GM21717 (cell line): ENCODE results near the gene STK38L.
A peak's percentile ranks its signal among the peaks of the same experiment; 100 is the strongest.

ENCODE experiments used
- ATAC-seq: cut with Tn5 transposase; IDR thresholded peaks from one replicate; pipeline ENCODE4 v1.9.1; 2021; ENCODE audit warnings: mild to moderate bottlenecking, moderate library complexity; ENCODE audit not compliant: unreplicated experiment

Gene STK38L

GRCh38 chr12:27309293-27309994 lies 65.4 kb downstream of the STK38L start:
- peak; percentile 58 for ATAC-seq

GRCh38 chr12:27309995-27310315 lies 65.9 kb downstream of the STK38L start:
- no peak for ATAC-seq

- no peak for ATAC-seq
Measured at GRCh38 chr12:27316947-27317346, 72.9 kb downstream of the STK38L start.

- no peak for ATAC-seq
Measured at GRCh38 chr12:27319409-27319808, 75.3 kb downstream of the STK38L start.

GRCh38 chr12:27319848-27320247 lies 75.8 kb downstream of the STK38L start:
- no peak for ATAC-seq

DNA sequence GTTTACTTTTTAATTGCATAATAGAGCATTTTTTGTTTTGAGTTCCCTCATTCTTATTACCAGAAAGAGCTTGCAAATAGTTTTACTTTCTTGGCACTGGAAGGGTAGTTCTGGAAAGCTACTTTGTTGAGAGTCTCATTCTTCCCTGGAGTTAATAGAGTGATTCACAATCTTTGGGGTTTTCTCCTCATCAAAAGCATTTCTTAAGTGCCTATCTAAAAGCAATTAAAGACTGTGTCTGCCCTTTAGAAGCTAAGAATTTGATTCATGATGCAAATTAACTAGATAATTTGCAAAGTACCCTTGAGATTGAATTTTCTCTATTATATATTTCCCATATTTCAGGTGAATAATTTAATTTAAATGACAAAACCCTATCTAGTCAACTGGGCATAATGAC lies 80.4 kb downstream of the STK38L start:
- no peak for ATAC-seq

DNA sequence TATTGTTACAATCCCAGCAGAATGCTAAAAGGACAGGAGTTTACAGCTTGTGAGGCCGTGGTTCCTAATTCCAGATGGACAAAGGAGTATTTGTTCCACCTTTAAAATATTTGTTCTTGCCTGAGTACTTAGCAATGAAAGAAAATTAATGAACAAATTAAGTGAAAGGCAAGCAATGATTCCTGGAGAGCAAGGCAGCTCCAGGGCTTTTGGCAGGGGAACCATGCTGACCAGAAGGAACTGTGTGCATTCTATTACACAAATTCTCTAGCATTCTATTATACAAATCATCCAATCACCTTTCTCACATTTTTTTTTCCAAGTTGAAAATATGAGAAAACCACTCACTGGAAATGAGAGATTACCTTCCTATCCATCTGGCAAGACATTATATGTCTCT lies 86.8 kb downstream of the STK38L start:
- no peak for ATAC-seq

GRCh38 chr12:27331291-27331926 lies 87.3 kb downstream of the STK38L start:
- ATAC-seq, result peak; percentile 39

GRCh38 chr12:27331927-27332324 lies 87.8 kb downstream of the STK38L start:
- no peak for ATAC-seq

DNA sequence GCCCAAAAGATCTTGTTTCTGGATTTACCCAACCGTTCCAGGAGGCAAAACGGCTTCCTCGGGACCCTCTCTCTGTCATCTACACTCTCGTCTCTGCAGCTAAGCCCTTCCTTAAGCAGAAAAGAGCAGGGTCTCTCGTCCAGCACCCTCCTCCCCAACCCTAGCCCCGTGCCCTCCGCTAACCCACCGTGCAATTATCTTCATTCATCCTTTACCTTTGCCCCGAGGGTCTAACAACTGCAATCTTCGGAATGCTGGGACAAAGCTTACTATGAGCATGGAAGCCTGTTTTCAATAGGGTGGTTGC lies 88.3 kb downstream of the STK38L start:
- peak; percentile 5 for ATAC-seq

GRCh38 chr12:27332714-27333402 lies 88.8 kb downstream of the STK38L start, which contains the start of gene BMAL2:
Gene BMAL2 (plus strand): TSS chr12:27332836. CDS start chr12:27333073, 237 bp downstream.
- ATAC-seq, result peak; percentile 34

DNA sequence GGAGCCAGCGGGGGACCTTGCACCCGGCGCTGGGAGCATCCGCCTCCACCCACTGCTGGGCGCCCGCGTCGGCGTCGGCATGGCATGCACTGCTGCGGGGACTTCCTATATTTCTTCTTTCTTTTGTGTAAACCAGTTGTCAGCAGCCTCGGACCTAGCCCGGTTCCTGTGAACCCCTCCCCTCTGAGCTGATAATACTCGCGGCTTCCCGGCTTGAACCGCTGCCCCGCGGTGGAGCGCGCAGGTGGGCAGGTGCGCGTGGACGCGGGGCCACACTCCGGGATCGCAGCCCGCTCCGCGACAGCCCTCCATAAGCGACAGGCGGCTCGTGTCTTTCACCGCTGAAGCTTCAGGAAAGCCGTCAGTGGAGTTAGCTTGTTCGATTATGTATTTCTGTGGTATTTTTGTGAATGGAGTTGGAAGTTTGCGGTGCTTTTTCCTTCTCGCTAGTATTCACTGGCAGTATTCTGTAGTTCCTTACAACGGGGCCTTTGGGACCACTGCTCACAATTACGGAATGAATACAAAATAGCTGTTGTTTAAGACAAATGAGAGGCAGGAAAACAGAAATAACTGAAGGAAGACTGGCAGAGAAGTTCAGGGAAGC lies 89.4 kb downstream of the STK38L start:
- ATAC-seq, result peak; percentile 21

DNA sequence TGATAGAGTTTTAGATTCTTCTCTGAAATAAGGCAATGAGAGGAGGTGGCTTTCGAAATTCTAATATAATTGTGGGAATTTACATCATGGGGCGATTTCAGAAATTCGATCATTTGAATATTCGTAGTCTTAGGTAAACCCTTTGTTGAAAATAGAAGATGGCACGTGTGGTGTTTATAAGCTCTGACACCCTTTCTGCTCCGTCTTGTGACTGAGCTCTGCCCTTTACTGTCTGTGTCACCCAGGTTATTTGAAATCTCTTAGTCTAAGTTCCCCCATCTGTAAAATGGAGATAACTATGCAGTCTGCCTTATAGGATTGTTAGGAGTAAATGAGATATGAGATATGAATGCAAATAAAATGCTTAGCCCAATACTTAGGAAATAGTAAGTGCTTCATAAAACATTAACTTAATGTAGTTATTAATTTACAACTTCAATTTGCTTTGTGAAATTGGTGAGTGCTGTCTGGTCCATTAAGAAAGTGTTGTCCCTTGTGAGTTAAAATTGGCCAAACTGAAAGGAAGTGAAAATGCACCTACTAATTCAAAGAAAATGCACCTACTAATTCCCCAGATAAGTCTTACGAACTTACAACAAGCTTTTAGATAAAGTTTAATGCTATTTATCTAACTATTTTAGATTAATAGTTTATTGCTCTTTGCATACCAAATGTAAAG lies 90.1 kb downstream of the STK38L start:
- ATAC-seq, result no peak

- no peak for ATAC-seq
Measured at GRCh38 chr12:27334721-27335082, 90.6 kb downstream of the STK38L start.

DNA sequence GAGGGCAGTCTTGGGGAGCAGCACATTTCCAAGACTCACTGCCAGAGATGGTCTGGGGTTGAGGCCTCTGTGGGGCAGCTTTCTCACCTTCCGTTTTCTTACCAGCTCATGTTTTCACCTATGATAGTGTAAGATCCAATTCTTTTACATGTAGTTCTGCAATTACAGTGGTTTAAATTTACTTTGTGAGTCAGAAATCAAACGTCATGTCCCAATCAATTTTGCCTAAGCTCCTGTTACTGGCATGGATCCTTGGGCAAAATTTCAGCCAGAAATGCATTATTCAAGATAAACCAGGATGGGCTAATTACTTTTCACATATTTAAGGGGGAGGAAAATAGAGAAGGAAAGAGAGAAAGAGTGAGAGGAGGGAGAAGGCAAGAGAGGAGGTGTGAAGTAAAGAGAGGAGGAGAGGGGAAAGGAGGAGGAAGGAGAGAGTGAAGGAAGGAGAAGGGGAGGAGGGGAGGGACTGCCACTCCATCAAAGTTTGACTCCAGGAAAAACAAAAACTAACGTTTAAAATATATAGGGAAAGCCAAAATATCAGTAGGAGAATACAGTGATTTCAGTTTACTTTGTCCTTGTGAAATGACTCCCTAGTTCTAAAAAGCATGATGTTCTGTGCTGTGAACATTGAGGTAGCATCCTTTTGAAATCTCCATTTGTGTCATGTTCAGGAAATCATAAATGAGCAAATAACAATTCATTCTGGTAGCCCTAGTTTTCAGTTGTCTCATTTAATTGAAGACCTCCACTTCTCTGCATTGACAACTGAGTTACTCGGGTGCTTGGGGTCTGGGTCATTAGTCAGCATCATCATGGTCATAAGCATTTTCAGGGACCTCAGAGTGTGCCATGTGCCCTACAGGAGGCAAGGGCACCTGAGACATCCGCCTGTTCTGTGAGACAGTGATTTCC lies 91.5 kb downstream of the STK38L start:
- ATAC-seq, result no peak

DNA sequence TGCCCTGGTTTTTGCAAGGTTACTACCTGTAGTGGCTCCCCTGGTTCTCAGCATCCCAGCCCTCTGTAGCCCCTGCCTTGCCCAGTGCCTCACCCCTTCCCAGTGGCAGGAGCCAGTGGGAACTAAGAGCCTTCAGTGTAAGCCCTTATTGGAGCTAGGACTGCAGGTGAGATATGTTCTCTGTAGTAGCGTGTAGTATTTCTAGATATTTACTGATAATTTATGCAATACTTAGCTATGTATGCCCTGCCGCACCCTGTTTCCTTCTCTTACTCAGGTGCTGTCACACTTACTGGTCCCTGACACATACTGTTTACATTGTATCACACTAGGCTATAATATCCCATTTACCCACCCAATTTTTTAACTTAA lies 92.2 kb downstream of the STK38L start:
- no peak for ATAC-seq

- no peak for ATAC-seq
Measured at GRCh38 chr12:27337376-27337775, 93.3 kb downstream of the STK38L start.

GRCh38 chr12:27338473-27338872 lies 94.4 kb downstream of the STK38L start:
- no peak for ATAC-seq

GRCh38 chr12:27340971-27341370 lies 96.9 kb downstream of the STK38L start:
- ATAC-seq, result no peak

DNA sequence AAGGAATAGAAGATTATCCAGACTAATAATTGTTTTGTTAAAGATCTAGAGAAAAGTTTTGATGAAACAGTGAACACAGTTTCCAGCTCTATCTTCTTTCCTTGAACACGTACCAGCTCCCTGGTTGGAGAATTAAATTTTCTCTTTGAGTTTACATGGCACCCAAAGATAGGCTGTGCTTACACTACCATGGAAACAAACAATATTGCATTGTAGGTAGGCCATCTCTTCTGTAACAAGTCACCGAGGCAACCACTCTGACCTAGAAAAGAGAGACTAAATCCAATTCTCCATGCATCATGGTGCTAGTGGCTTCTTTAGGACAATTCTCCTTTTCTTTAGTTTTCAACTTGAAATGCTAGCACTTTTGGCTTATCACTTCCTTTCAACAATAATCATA lies 98.5 kb downstream of the STK38L start:
- ATAC-seq, result no peak
